Subcutaneous abdominal adipose tissue (tissue), 5 donors: ENCODE measurements around the gene PTRH1.

Experiments
- H3K27ac ChIP-seq: one replicate; pipeline ENCODE4 v1.7.0; 2013; ENCODE audit warnings: low read depth, mild to moderate bottlenecking, inconsistent platforms, low read length, moderate library complexity
- H3K27me3 ChIP-seq, 5 donors: one replicate each; pipeline ENCODE4 v1.7.0; 2013; ENCODE audit warnings: low read length in 5 of 5, inconsistent platforms in 1 of 5; ENCODE audit not compliant: control insufficient read depth in 5 of 5, insufficient read depth in 4 of 5
- H3K36me3 ChIP-seq, 5 donors: one replicate each; pipeline ENCODE4 v1.7.0; 2013; ENCODE audit warnings: low read length in 5 of 5; ENCODE audit not compliant: control insufficient read depth in 5 of 5, insufficient read depth in 5 of 5
- H3K4me1 ChIP-seq, 5 donors: one replicate each; pipeline ENCODE4 v1.7.0; 2013; ENCODE audit warnings: low read length in 5 of 5, mild to moderate bottlenecking in 3 of 5, moderate library complexity in 1 of 5; ENCODE audit not compliant: control insufficient read depth in 5 of 5, insufficient read depth in 5 of 5
- H3K4me3 ChIP-seq, 5 donors: one replicate each; pipeline ENCODE4 v1.7.0; 2013; ENCODE audit warnings: low read length in 5 of 5, low read depth in 1 of 5
- H3K9ac ChIP-seq, 5 donors: one replicate each; pipeline ENCODE4 v1.7.0; 2013; ENCODE audit warnings: low read length in 5 of 5, mild to moderate bottlenecking in 4 of 5, moderate library complexity in 3 of 5
- H3K9me3 ChIP-seq, 5 donors: one replicate each; pipeline ENCODE4 v1.7.0; 2013; ENCODE audit warnings: low read length in 5 of 5; ENCODE audit not compliant: control insufficient read depth in 5 of 5
- donor health status: healthy.
- donor health status: healthy.
- donor health status: healthy.
- donor health status: healthy.
- donor health status: healthy.

Gene PTRH1

GRCh38 chr9:127741831-127742434 lies 26.5 kb upstream of the PTRH1 start:
- no peak overlapping the region for H3K4me3 ChIP-seq
- H3K27me3 ChIP-seq: no peaks in the 10 kb centered on the region
- H3K4me1 ChIP-seq: peaks cover 8 to 32% (median 24%) of the 10 kb centered on the region in 5 donors
- no peaks in the 10 kb centered on the region for H3K9me3 ChIP-seq
- no peak overlapping the region for H3K9ac ChIP-seq
- H3K36me3 ChIP-seq: peaks cover 0 to 67% (median 54%) of the 10 kb centered on the region in 5 donors
- H3K27ac ChIP-seq: no peak overlapping the region

DNA sequence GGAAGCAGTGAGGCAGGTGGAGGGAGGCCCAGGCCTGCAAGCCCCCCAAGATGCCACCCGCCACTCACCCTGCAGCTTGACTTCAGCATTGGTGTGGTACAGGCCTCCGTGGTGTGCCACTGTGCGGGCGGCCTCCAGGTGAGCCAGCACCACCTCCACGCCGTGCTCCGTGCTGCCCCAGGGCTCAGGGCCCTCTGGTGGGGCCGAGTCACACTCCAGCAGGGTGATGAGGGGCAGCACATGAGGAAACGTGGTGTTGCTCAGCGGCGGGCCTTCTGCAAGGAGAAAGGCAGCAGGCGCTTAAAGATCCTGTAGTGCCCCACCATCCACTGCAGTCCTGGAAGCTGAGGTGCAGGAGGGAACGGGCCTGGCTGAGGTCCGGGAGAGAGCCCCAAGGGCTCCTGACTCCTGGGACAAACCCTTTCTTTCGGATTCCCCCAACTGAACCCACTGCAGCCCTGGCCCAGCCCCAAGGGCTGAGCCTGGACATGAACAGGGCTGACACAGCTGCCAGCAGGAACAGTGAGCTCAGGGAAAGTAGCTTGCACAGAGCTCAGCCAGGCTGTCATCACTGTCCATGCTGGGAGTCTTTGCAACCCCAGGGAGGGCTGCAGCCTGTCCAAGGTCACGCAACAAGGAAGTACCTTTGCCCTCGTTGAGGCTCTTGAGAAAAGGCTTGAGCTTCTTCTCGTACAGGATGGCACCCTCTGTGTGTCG lies 24.3 kb upstream of the PTRH1 start:
- Histone ChIP-seq H3K36me3 (peaks cover 0 to 53% (median 40%) of the 10 kb centered on the region in 5 donors), H3K27ac (peak overlapping the region; percentile 58), H3K4me1 (peaks cover 11 to 39% (median 32%) of the 10 kb centered on the region in 5 donors), H3K9ac (peak overlapping the region in 1 of 5 donors; percentile 4), H3K4me3 (no peak overlapping the region), H3K9me3 (no peaks in the 10 kb centered on the region), H3K27me3 (no peaks in the 10 kb centered on the region)

- peaks cover 0 to 47% (median 34%) of the 10 kb centered on the region in 5 donors for H3K36me3 ChIP-seq
- H3K4me3 ChIP-seq: no peak overlapping the region
- H3K4me1 ChIP-seq: peaks cover 16 to 47% (median 40%) of the 10 kb centered on the region in 5 donors
- no peaks in the 10 kb centered on the region for H3K27me3 ChIP-seq
- H3K9ac ChIP-seq: no peak overlapping the region
- no peak overlapping the region for H3K27ac ChIP-seq
- H3K9me3 ChIP-seq: no peaks in the 10 kb centered on the region
Measured at GRCh38 chr9:127738666-127739065, 23.2 kb upstream of the PTRH1 start.

DNA sequence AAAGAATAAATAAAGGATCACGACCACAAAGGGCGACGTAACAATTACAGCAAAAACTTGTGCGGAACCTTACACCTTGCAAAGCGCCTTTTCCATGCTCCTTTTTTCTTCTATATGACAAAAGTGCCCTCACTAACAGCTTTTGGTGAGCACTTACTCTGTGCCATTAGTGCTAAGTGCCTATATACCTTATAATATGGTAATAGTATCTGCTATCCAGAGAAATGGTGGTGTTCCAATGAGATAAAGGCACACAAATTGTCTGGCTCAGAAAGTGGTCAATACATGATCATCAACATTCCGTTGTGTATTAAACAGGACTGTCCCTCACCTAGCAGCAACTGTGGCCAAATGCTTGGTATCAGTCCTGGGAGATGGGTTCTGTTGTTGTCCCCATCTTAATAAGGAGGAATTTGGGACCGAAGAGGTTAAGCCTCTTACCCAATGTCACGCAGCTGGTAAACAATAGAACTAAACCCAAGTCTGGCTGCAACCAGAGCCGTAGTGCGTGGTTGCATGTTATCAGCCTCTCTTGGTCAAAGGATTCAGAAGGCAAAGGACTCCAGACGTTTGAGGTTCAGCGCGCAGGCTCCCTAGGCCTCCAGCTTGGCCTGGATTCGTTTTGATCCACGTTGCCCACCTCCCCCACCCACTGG lies 20.2 kb upstream of the PTRH1 start:
- Histone ChIP-seq H3K4me1 (peaks cover 14 to 31% (median 24%) of the 10 kb centered on the region in 5 donors), H3K27me3 (no peaks in the 10 kb centered on the region), H3K4me3 (no peak overlapping the region), H3K9ac (no peak overlapping the region), H3K36me3 (peaks cover 0 to 52% (median 41%) of the 10 kb centered on the region in 5 donors), H3K9me3 (no peaks in the 10 kb centered on the region), H3K27ac (peak overlapping the region; percentile 41)

DNA sequence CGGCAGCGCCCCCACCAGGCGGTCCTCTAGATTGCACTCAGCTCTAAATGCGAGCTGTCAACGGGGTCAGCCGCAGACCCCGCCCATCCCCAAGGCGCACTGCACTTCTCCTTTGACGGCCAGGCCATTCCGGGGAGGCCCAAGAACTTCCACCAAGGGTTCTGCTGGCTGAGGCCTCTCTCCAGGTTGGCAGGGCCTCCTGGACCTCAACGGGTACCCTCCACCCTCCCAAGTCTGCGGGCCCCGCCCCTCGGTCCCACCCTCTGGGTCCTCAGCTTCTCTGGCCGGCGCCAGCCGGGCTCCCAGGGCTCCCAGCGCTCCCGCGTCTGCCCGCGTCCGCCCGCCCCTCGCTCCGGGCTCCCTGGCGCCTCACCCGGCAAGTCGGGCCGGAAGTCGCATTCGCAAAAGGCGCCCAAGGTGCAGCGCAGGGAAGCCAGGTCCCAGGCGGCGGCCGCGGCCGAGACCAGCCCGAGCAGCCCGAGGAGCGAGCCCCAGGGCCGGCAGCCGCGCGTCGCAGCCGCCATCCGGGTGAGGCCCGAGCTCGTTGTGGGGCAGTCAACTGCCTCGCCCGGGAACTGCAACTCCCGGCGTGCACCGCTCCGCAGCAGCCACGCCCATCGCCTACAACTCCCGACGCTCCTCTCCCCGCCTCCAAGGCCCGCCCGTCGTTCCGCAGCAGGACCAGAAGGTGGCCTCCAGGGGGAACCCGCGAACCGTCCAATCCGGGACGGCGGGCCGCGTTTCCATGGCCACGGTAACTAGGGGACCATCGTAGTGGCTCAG lies 19.5 kb upstream of the PTRH1 start, which contains the start of gene TOR2A:
Gene TOR2A (minus strand): TSS at position 548 of the 783 bp plus-strand sequence. CDS start 24 bp downstream, at position 524.
- Histone ChIP-seq H3K27ac (peak within 1 kb of the TSS; percentile 81), H3K9me3 (no peaks in the 10 kb centered on the region), H3K9ac (peak within 1 kb of the TSS in 4 of 5 donors; percentile 59 to 79 (median 72)), H3K4me3 (peak within 1 kb of the TSS; percentile 43 to 76 (median 71)), H3K36me3 (peaks cover 0 to 54% (median 37%) of the 10 kb centered on the region in 5 donors), H3K4me1 (peaks cover 11 to 26% (median 17%) of the 10 kb centered on the region in 5 donors), H3K27me3 (no peaks in the 10 kb centered on the region)

- no peaks in the 10 kb centered on the region for H3K27me3 ChIP-seq
- peak overlapping the region; percentile 81 for H3K27ac ChIP-seq
- H3K4me1 ChIP-seq: peaks cover 9 to 21% (median 14%) of the 10 kb centered on the region in 5 donors
- H3K4me3 ChIP-seq: peak overlapping the region; percentile 36 to 76 (median 71)
- H3K36me3 ChIP-seq: peaks cover 0 to 51% (median 31%) of the 10 kb centered on the region in 5 donors
- peak overlapping the region in 4 of 5 donors; percentile 41 to 79 (median 72) for H3K9ac ChIP-seq
- no peaks in the 10 kb centered on the region for H3K9me3 ChIP-seq
Measured at GRCh38 chr9:127734247-127734746, 18.8 kb upstream of the PTRH1 start.

DNA sequence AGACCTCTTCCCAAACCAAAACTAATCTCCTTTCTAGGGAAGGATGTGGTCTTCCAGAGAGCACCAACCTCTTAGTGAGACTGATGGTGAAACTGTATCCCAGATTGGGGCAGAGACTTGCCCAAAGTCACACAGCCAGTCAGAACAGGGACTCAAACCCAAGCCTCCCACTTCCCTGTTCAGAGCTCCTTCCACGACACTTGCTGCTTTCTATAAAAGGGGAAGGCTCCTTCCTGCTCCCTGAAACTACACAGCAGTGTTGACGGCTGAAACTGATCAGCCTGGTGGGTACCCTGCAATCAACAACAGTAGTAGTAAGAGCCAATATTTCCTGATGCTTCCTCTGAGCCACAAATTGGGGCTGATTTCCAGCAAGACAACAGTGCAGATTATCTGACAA lies 18.2 kb upstream of the PTRH1 start:
- H3K9ac ChIP-seq: peak overlapping the region in 1 of 5 donors; percentile 13
- H3K36me3 ChIP-seq: peaks cover 0 to 46% (median 28%) of the 10 kb centered on the region in 5 donors
- no peak overlapping the region for H3K4me3 ChIP-seq

GRCh38 chr9:127732444-127732843 lies 17.0 kb upstream of the PTRH1 start:
- H3K9ac ChIP-seq: no peak overlapping the region
- H3K4me3 ChIP-seq: no peak overlapping the region
- H3K9me3 ChIP-seq: no peaks in the 10 kb centered on the region
- no peak overlapping the region for H3K27ac ChIP-seq
- H3K4me1 ChIP-seq: peaks cover 9 to 21% (median 14%) of the 10 kb centered on the region in 5 donors
- H3K36me3 ChIP-seq: peaks cover 0 to 37% (median 21%) of the 10 kb centered on the region in 5 donors
- no peaks in the 10 kb centered on the region for H3K27me3 ChIP-seq

More for the DNA sequence above, 18.2 kb upstream of the PTRH1 start:
- H3K27me3 ChIP-seq: no peaks in the 10 kb centered on the region
- H3K4me1 ChIP-seq: peaks cover 9 to 21% (median 14%) of the 10 kb centered on the region in 5 donors
- no peak overlapping the region for H3K27ac ChIP-seq
- H3K9me3 ChIP-seq: no peaks in the 10 kb centered on the region

- Histone ChIP-seq H3K4me1 (peaks cover 8 to 19% (median 14%) of the 10 kb centered on the region in 5 donors), H3K27ac (no peak overlapping the region)
Measured at GRCh38 chr9:127731938-127732337, 16.5 kb upstream of the PTRH1 start.

More at GRCh38 chr9:127731938-127732337, 16.5 kb upstream of the PTRH1 start:
- H3K27me3 ChIP-seq: no peaks in the 10 kb centered on the region
- H3K9me3 ChIP-seq: no peaks in the 10 kb centered on the region
- H3K9ac ChIP-seq: no peak overlapping the region
- peaks cover 0 to 37% (median 21%) of the 10 kb centered on the region in 5 donors for H3K36me3 ChIP-seq
- H3K4me3 ChIP-seq: no peak overlapping the region
